Measurements from ENCODE around the gene RETSAT. TPM values are rescaled to one million over a fixed set of nuclear protein-coding genes. Genes with fewer than 3 reads are reported as not detected.

Gene RETSAT
- 31.1 and 32.3 TPM in 2 replicates for total RNA-seq (2022)
- Bru-seq, nascent RNA: percentile 70 among the genes with signal in this experiment
- BruChase-seq, experiment 1, labeled RNA remaining after a 2-hour chase: percentile 74 among the genes with signal in this experiment
- percentile 76 among the genes with signal in this experiment for BruChase-seq, experiment 2, labeled RNA remaining after a 6-hour chase
- long read RNA-seq, partial matches to known transcripts: 3 of 8 reads
- long read RNA-seq, other reads (novel, unspliced or antisense): 4 of 8 reads

DNA sequence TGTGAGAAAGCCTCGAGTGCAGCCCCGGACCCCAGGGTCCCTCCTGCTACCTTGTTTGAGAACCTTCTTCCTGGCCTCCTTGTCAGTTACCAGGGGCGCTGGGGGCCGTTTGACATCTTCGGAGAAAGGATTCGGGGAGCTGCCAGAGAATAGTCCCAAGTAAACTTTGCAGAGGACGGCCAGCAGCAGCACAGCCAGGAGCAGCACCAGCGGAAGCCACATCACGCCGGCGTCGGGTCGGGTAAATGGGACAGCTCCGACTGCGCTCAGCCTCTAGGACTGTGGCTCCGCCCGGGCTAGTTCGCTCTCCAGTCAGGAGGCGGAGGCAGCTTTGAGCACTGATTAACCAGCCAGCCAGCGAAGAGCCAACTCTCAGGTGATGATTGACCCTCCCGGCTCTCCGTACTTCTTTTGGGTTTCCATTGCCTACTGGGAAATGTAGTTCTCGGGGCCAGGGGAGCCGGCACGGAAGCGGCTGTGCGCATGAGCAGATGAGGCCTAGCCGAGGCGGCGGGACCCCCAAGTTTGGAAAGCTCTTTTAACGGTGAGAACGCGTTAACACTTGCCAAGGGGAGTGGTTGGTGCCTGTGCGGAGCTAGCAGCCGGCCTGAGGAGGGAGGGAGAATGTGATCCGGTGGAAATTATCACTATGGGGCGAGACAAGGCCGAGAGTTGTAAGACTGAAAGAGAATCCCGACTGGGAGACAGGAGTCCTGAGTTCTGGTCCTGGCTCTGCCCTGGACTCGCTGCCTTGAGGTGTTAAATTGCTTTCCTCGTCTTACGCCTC, at the start of gene RETSAT, which contains the start of gene ELMOD3:
Gene RETSAT (minus strand): TSS at position 243 of the 787 bp plus-strand sequence. CDS start 21 bp downstream, at position 222.
Gene ELMOD3 (plus strand): TSS at position 484 of the 787 bp plus-strand sequence. CDS start 2,430 bp downstream, outside the sequence.
- H3K4me1 Mint-ChIP-seq (ENCODE audit: low read depth, unreplicated experiment): no peaks in the 10 kb centered on the region
- H3K9me3 Mint-ChIP-seq (ENCODE audit: unreplicated experiment): no peaks in the 10 kb centered on the region
- Histone ChIP-seq H3K4me1 (no peaks in the 10 kb centered on the region), H3K36me3 (ENCODE audit: control insufficient read depth, insufficient read depth, low read length) (peaks cover 3% of the 10 kb centered on the region; the same call in 1 of the 2 replicates), H3K9me3 (no peaks in the 10 kb centered on the region), H3K27me3 (replicated peaks; ENCODE audit: control insufficient read depth, insufficient read depth, low read length) (no peaks in the 10 kb centered on the region), H3K4me3 (ENCODE audit: low read depth, low read length) (peak within 1 kb of the TSS; percentile 49)
- ChIA-PET CTCF (interaction anchor here (0.7 to 1.1 kb wide), 2 partner anchors 26 to 67 kb away, joined by 3 to 4 read pairs; partner anchors contain the start of gene TGOLN2), POLR2A (interaction anchor here (0.7 to 1.9 kb wide), 5 partner anchors 10 to 206 kb away, joined by 3 to 18 read pairs (median 4); partner anchors contain the start of genes GGCX, MAT2A, SH2D6 and TGOLN2)
- H3K27me3 Mint-ChIP-seq (ENCODE audit: insufficient read depth, unreplicated experiment): no peaks in the 10 kb centered on the region
- peak within 1 kb of the TSS; percentile 96 for H3K27ac Mint-ChIP-seq (ENCODE audit: unreplicated experiment)
- H3K4me3 Mint-ChIP-seq (ENCODE audit: unreplicated experiment): peak within 1 kb of the TSS; percentile 99
- no peak for TF ChIP-seq CTCF (IDR thresholded peaks at IDR 0.05; ENCODE audit: insufficient read depth in 1 of 2, low read depth in 1 of 2, low read length in 1 of 2, severe bottlenecking in 1 of 2, unreplicated experiment in 1 of 2)
- intact Hi-C loops (cut with micrococcal nuclease; ENCODE audit: unreplicated experiment): loop anchor here (1.0 to 2.0 kb wide), 4 partner anchors 29 to 198 kb away; partner anchors contain the start of gene MAT2A
- DNase-seq: peak; percentile 99 to 100
- no TSS peak for BruUV-seq (replicated peaks)
- peaks cover 36% of the 10 kb centered on the region for H3K36me3 Mint-ChIP-seq (ENCODE audit: insufficient read depth, unreplicated experiment)

DNA sequence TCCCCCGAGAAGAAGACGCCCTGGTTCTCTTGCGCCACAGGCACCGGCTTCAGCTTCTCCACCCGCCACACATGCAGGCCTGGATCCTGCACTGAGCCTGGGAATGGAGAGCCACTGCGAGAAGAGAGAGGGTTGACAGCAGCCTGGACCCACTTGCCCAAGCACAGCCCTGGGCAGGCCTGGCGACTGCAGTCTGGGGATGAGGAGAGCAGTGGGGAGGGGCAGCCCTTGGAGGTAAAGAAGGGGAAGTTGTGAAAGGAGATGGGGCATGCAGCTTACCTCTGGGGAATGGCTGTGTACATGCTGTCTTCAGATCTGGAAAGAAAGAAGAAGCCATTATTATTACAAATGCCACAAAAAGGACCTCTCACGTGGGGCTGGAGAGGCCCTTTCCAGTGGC, 47.5 kb upstream of the RETSAT start:
- Histone ChIP-seq H3K36me3 (ENCODE audit: control insufficient read depth, insufficient read depth, low read length) (no peaks in the 10 kb centered on the region), H3K4me1 (peaks cover 4% of the 10 kb centered on the region; the same call in 1 of the 2 replicates)
- intact Hi-C loops (cut with micrococcal nuclease; ENCODE audit: unreplicated experiment): no loop called here

More for the DNA sequence above, 47.5 kb upstream of the RETSAT start:
- CTCF ChIA-PET: no interaction called here
- TF ChIP-seq CTCF (IDR thresholded peaks at IDR 0.05; ENCODE audit: insufficient read depth in 1 of 2, low read depth in 1 of 2, low read length in 1 of 2, severe bottlenecking in 1 of 2, unreplicated experiment in 1 of 2): no peak
- no peak for DNase-seq
- peaks cover 21% of the 10 kb centered on the region for H3K9me3 Mint-ChIP-seq (ENCODE audit: unreplicated experiment)
- POLR2A ChIA-PET: no interaction called here
- no peak overlapping the region for H3K4me3 ChIP-seq (ENCODE audit: low read depth, low read length)
- no peak overlapping the region for H3K27ac Mint-ChIP-seq (ENCODE audit: unreplicated experiment)
- H3K27me3 Mint-ChIP-seq (ENCODE audit: insufficient read depth, unreplicated experiment): no peaks in the 10 kb centered on the region
- no peaks in the 10 kb centered on the region for H3K36me3 Mint-ChIP-seq (ENCODE audit: insufficient read depth, unreplicated experiment)
- H3K4me1 Mint-ChIP-seq (ENCODE audit: low read depth, unreplicated experiment): peaks cover under 1% of the 10 kb centered on the region
- H3K27me3 ChIP-seq (replicated peaks; ENCODE audit: control insufficient read depth, insufficient read depth, low read length): no peaks in the 10 kb centered on the region
- BruUV-seq (replicated peaks): no TSS peak
- H3K4me3 Mint-ChIP-seq (ENCODE audit: unreplicated experiment): no peak overlapping the region
- peaks cover 13% of the 10 kb centered on the region for H3K9me3 ChIP-seq
